ENCODE data around the gene TSGA10IP. TPM values are rescaled to one million over a fixed set of nuclear protein-coding genes. Genes with fewer than 3 reads are reported as not detected.

The TSGA10IP gene
- total RNA-seq, 2 experiments from 2014 or later, result not detected

GRCh38 chr11:65979261-65979759 is 34.0 kb downstream of the TSGA10IP start:
- Mint-ChIP-seq H3K36me3 (ENCODE audit: low read depth) (peaks cover 46% of the 10 kb centered on the region), H3K4me1 (ENCODE audit: low read depth) (no peaks in the 10 kb centered on the region), H3K27me3 (no peaks in the 10 kb centered on the region), H3K27ac (no peak overlapping the region), H3K4me3 (no peak overlapping the region), H3K9me3 (no peaks in the 10 kb centered on the region)
- ChIA-PET POLR2A (interaction anchor here (0.6 kb wide), 1 partner anchor 9 kb away, joined by 3 read pairs; no protein-coding TSS in a partner anchor), CTCF (no interaction called here)
- ATAC-seq (ENCODE audit: poor library complexity) (no peak), DNase-seq (no peak)
- Histone ChIP-seq H3K9me3 (ENCODE audit: control insufficient read depth in 1 of 2, insufficient read depth in 1 of 2, low read length in 2 of 2) (no peaks in the 10 kb centered on the region), H3K27me3 (ENCODE audit: control insufficient read depth in 1 of 2, insufficient read depth in 2 of 2, low read length in 2 of 2) (no peaks in the 10 kb centered on the region), H3K36me3 (ENCODE audit: insufficient read depth, low read length) (peaks cover 44% of the 10 kb centered on the region), H3K27ac (ENCODE audit: low read depth in 1 of 2, low read length in 2 of 2) (no peak overlapping the region), H3K4me1 (ENCODE audit: insufficient read depth, low read length) (no peaks in the 10 kb centered on the region), H3K4me3 (ENCODE audit: low read length) (no peak overlapping the region)
- intact Hi-C loops (cut with DNase I, micrococcal nuclease), result no loop called here
- TF ChIP-seq CTCF (IDR thresholded peaks at IDR 0.05), result no peak

GRCh38 chr11:65981101-65981740 is 35.9 kb downstream of the TSGA10IP start:
- peaks cover 32% of the 10 kb centered on the region for H3K36me3 ChIP-seq (ENCODE audit: insufficient read depth, low read length)
- POLR2A ChIA-PET, result interaction anchor here (1.0 to 1.3 kb wide), 2 partner anchors 91 to 148 kb away, joined by 3 to 8 read pairs; partner anchors contain the start of gene CCDC85B
- no peak overlapping the region for H3K4me3 Mint-ChIP-seq
- H3K9me3 ChIP-seq (ENCODE audit: control insufficient read depth in 1 of 2, insufficient read depth in 1 of 2, low read length in 2 of 2), result no peaks in the 10 kb centered on the region
- no peak overlapping the region for H3K27ac Mint-ChIP-seq
- no peak overlapping the region for H3K4me3 ChIP-seq (ENCODE audit: low read length)
- H3K36me3 Mint-ChIP-seq (ENCODE audit: low read depth), result peaks cover 37% of the 10 kb centered on the region
- H3K9me3 Mint-ChIP-seq, result no peaks in the 10 kb centered on the region
- DNase-seq, result no peak
- intact Hi-C loops (cut with DNase I, micrococcal nuclease), result loop anchor here in 1 of 2 experiments (10.0 kb wide), 1 partner anchor 356 kb away; no protein-coding TSS in a partner anchor
- CTCF ChIA-PET, result no interaction called here
- no peaks in the 10 kb centered on the region for H3K4me1 ChIP-seq (ENCODE audit: insufficient read depth, low read length)
- no peaks in the 10 kb centered on the region for H3K27me3 Mint-ChIP-seq
- no peak for TF ChIP-seq CTCF (IDR thresholded peaks at IDR 0.05)
- no peak overlapping the region for H3K27ac ChIP-seq (ENCODE audit: low read depth in 1 of 2, low read length in 2 of 2)
- H3K4me1 Mint-ChIP-seq (ENCODE audit: low read depth), result no peaks in the 10 kb centered on the region
- no peak for ATAC-seq (ENCODE audit: poor library complexity)
- no peaks in the 10 kb centered on the region for H3K27me3 ChIP-seq (ENCODE audit: control insufficient read depth in 1 of 2, insufficient read depth in 2 of 2, low read length in 2 of 2)

- Mint-ChIP-seq H3K9me3 (no peaks in the 10 kb centered on the region), H3K4me3 (no peak overlapping the region), H3K4me1 (ENCODE audit: low read depth) (no peaks in the 10 kb centered on the region), H3K36me3 (ENCODE audit: low read depth) (peaks cover 27% of the 10 kb centered on the region), H3K27me3 (no peaks in the 10 kb centered on the region), H3K27ac (no peak overlapping the region)
- DNase-seq, result no peak
- no peak overlapping the region for H3K27ac ChIP-seq (ENCODE audit: low read depth in 1 of 2, low read length in 2 of 2)
- intact Hi-C loops (cut with DNase I, micrococcal nuclease), result loop anchor here in 1 of 2 experiments (10.0 kb wide), 1 partner anchor 357 kb away; no protein-coding TSS in a partner anchor
- ATAC-seq (ENCODE audit: poor library complexity), result no peak
- H3K9me3 ChIP-seq (ENCODE audit: control insufficient read depth in 1 of 2, insufficient read depth in 1 of 2, low read length in 2 of 2), result no peaks in the 10 kb centered on the region
- H3K4me3 ChIP-seq (ENCODE audit: low read length), result no peak overlapping the region
- TF ChIP-seq CTCF (IDR thresholded peaks at IDR 0.05), result no peak
- ChIA-PET CTCF (interaction anchor here (1.4 kb wide), 1 partner anchor 97 kb away, joined by 5 read pairs; no protein-coding TSS in a partner anchor), POLR2A (interaction anchor here (1.3 kb wide), 1 partner anchor 92 kb away, joined by 8 read pairs; the partner anchor contains the start of gene CCDC85B)
- peaks cover 23% of the 10 kb centered on the region for H3K36me3 ChIP-seq (ENCODE audit: insufficient read depth, low read length)
- no peaks in the 10 kb centered on the region for H3K27me3 ChIP-seq (ENCODE audit: control insufficient read depth in 1 of 2, insufficient read depth in 2 of 2, low read length in 2 of 2)
- no peaks in the 10 kb centered on the region for H3K4me1 ChIP-seq (ENCODE audit: insufficient read depth, low read length)
Observed at GRCh38 chr11:65981972-65982823, 36.9 kb downstream of the TSGA10IP start.
